Neuronal stem cell (in vitro differentiated cells): ENCODE measurements around the gene LTA4H.

Experiments
- DNase-seq: peaks from one replicate; pipeline ENCODE4 v3.0.0-alpha.2; 2013; ENCODE audit warnings: low spot score
- H2AFZ ChIP-seq: one replicate; pipeline ENCODE4 v1.6.1; 2013; ENCODE audit warnings: mild to moderate bottlenecking, low read length, inconsistent platforms
- H2AK5ac ChIP-seq: 2 replicates; pipeline ENCODE4 v1.6.1; 2013; ENCODE audit warnings: low read depth, mild to moderate bottlenecking, inconsistent platforms, low read length, moderate library complexity, mixed read lengths
- H2BK120ac ChIP-seq: 2 replicates; pipeline ENCODE4 v1.6.1; 2013; ENCODE audit warnings: low read depth, mild to moderate bottlenecking, inconsistent platforms, low read length, moderate library complexity, mixed read lengths
- H2BK12ac ChIP-seq: one replicate; pipeline ENCODE4 v1.6.1; 2013; ENCODE audit warnings: low read length, inconsistent platforms
- H2BK15ac ChIP-seq: 2 replicates; pipeline ENCODE4 v1.6.1; 2013; ENCODE audit warnings: mild to moderate bottlenecking, low read length, inconsistent platforms, mixed read lengths
- H2BK5ac ChIP-seq: one replicate; pipeline ENCODE4 v1.6.1; 2013; ENCODE audit warnings: inconsistent platforms, mild to moderate bottlenecking, low read length, moderate library complexity
- H3K14ac ChIP-seq: one replicate; pipeline ENCODE4 v1.6.1; 2013; ENCODE audit warnings: low read length, inconsistent platforms
- H3K18ac ChIP-seq: 2 replicates; pipeline ENCODE4 v1.6.1; 2013; ENCODE audit warnings: low read length, inconsistent platforms
- H3K23ac ChIP-seq: 2 replicates; pipeline ENCODE4 v1.6.1; 2013; ENCODE audit warnings: low read depth, mild to moderate bottlenecking, mixed read lengths, low read length, inconsistent platforms; ENCODE audit not compliant: poor library complexity
- H3K27ac ChIP-seq: replicated peaks from 3 replicates; pipeline ENCODE4 v1.5.1; 2013; ENCODE audit warnings: low read length, inconsistent platforms
- H3K27me3 ChIP-seq, 3 experiments: 2 replicates each; pipeline ENCODE4 v1.6.1; 2013; ENCODE audit warnings: low read length in 3 of 3, mild to moderate bottlenecking in 2 of 3, inconsistent platforms in 1 of 3, low read depth in 1 of 3, mixed read lengths in 1 of 3, moderate library complexity in 1 of 3; ENCODE audit not compliant: control insufficient read depth in 3 of 3, insufficient read depth in 3 of 3
- H3K36me3 ChIP-seq, 2 donors: replicated peaks in 1 of 2; 2 replicates each; pipeline ENCODE4 v1.6.1; 2013; ENCODE audit warnings: low read length in 2 of 2; ENCODE audit not compliant: control insufficient read depth in 2 of 2, insufficient read depth in 2 of 2
- H3K4ac ChIP-seq: 2 replicates; pipeline ENCODE4 v1.6.1; 2013; ENCODE audit warnings: inconsistent platforms, mild to moderate bottlenecking, low read length, moderate library complexity
- H3K4me1 ChIP-seq, 2 donors: 1 replicate in 1 of 2; 2 replicates in 1 of 2; pipeline ENCODE4 v1.6.1; 2013; ENCODE audit warnings: low read length in 2 of 2, low read depth in 1 of 2; ENCODE audit not compliant: control insufficient read depth in 2 of 2, insufficient read depth in 1 of 2
- H3K4me2 ChIP-seq: one replicate; pipeline ENCODE4 v1.6.1; 2013; ENCODE audit warnings: mild to moderate bottlenecking, low read length, inconsistent platforms; ENCODE audit not compliant: insufficient read depth, poor library complexity, severe bottlenecking
- H3K4me3 ChIP-seq, 2 donors: 2 replicates each; pipeline ENCODE4 v1.5.1; 2013; ENCODE audit warnings: low read length in 2 of 2, mild to moderate bottlenecking in 2 of 2, inconsistent platforms in 1 of 2, moderate library complexity in 1 of 2
- H3K79me1 ChIP-seq: one replicate; pipeline ENCODE4 v1.6.1; 2013; ENCODE audit warnings: low read depth, mild to moderate bottlenecking, inconsistent platforms, low read length, moderate library complexity
- H3K9ac ChIP-seq: one replicate; pipeline ENCODE4 v1.6.1; 2013; ENCODE audit warnings: mild to moderate bottlenecking, low read depth, low read length, inconsistent platforms; ENCODE audit not compliant: poor library complexity
- H3K9me3 ChIP-seq, 2 donors: replicated peaks in 1 of 2; 2 replicates each; pipeline versions ENCODE3 to v1.6.1; 2013; ENCODE audit warnings: low read length in 2 of 2, mild to moderate bottlenecking in 2 of 2, inconsistent platforms in 1 of 2, low read depth in 1 of 2, mixed read lengths in 1 of 2, moderate library complexity in 1 of 2; ENCODE audit not compliant: control insufficient read depth in 2 of 2, insufficient read depth in 1 of 2
- H4K8ac ChIP-seq: one replicate; pipeline ENCODE4 v1.6.1; 2013; ENCODE audit warnings: low read depth, mild to moderate bottlenecking, inconsistent platforms, low read length, moderate library complexity
- H4K91ac ChIP-seq: one replicate; pipeline ENCODE4 v1.6.1; 2013; ENCODE audit warnings: low read length, low read depth, mild to moderate bottlenecking, inconsistent platforms; ENCODE audit not compliant: poor library complexity
- WGBS, 2 donors: extraction: QIAGEN DNeasy Blood & Tissue Kit; methylation state at CpG; one replicate each; pipeline ENCODE4 v1.1.7; 2013; ENCODE audit warnings: missing lambda C conversion rate in 2 of 2, mixed read lengths in 1 of 2; ENCODE audit not compliant: insufficient read length in 2 of 2, insufficient replicate concordance in 1 of 2; ENCODE audit errors: extremely low coverage in 2 of 2; 5-methylcytosine and 5-hydroxymethylcytosine counted together

Gene LTA4H

GRCh38 chr12:95997911-95998510, 37.4 kb downstream of the LTA4H start:
- no peak overlapping the region for H3K4me3 ChIP-seq
- H2AK5ac ChIP-seq, result no peak overlapping the region
- no peak overlapping the region for H3K14ac ChIP-seq
- no peak overlapping the region for H3K4me2 ChIP-seq
- H3K9me3 ChIP-seq, result no peaks in the 10 kb centered on the region
- no peak overlapping the region for H2BK5ac ChIP-seq
- no peak overlapping the region for H2BK15ac ChIP-seq
- H3K79me1 ChIP-seq, result no peaks in the 10 kb centered on the region
- no CpG with 5 or more reads among the region's 5 CpGs for WGBS, 2 donors
- no peak overlapping the region for H4K8ac ChIP-seq
- H2BK120ac ChIP-seq, result no peak overlapping the region
- no peak overlapping the region for H3K9ac ChIP-seq
- no peak overlapping the region for H3K4ac ChIP-seq
- no peaks in the 10 kb centered on the region for H3K27me3 ChIP-seq
- no peak overlapping the region for H3K18ac ChIP-seq
- no peak overlapping the region for H3K27ac ChIP-seq
- H2AFZ ChIP-seq, result no peak overlapping the region
- H3K23ac ChIP-seq, result no peak overlapping the region
- H3K4me1 ChIP-seq, result no peaks in the 10 kb centered on the region
- no peak overlapping the region for H4K91ac ChIP-seq
- H3K36me3 ChIP-seq, result peaks cover 2 to 27% of the 10 kb centered on the region in 2 donors
- H2BK12ac ChIP-seq, result no peak overlapping the region
- DNase-seq, result no peak

DNA sequence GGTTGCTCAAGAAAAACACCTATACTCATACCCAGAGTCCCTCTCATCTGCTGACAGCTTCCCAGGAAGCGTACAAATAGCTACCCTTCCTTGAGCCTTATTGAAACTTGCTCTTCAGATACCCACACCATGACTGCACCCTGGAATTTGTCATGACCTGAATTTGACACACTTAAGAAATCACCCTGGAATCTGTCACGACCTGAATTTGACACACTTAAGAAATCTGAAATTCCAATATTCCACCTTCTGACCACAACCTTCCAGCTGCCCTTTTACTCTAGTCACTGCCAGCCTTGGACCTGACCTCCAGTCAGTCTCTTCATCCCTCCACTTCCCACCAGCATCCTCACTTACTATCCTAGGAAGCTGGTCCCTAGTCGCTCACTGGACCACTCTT, 38.1 kb downstream of the LTA4H start:
- no peak overlapping the region for H3K27ac ChIP-seq
- H3K14ac ChIP-seq, result no peak overlapping the region
- no peak overlapping the region for H3K4me3 ChIP-seq
- no peak for DNase-seq
- WGBS, 2 donors, result no CpG with 5 or more reads among the region's 3 CpGs
- H3K79me1 ChIP-seq, result no peaks in the 10 kb centered on the region
- H3K9ac ChIP-seq, result no peak overlapping the region
- H3K4me2 ChIP-seq, result no peak overlapping the region
- no peak overlapping the region for H2BK15ac ChIP-seq
- H3K36me3 ChIP-seq, result peaks cover 0 to 20% of the 10 kb centered on the region in 2 donors
- H3K23ac ChIP-seq, result no peak overlapping the region
- no peak overlapping the region for H2BK5ac ChIP-seq
- H2AFZ ChIP-seq, result no peak overlapping the region
- no peaks in the 10 kb centered on the region for H3K9me3 ChIP-seq
- H3K27me3 ChIP-seq, result no peaks in the 10 kb centered on the region
- H3K18ac ChIP-seq, result no peak overlapping the region
- H3K4me1 ChIP-seq, result no peaks in the 10 kb centered on the region
- H2BK120ac ChIP-seq, result no peak overlapping the region
- no peak overlapping the region for H2AK5ac ChIP-seq
- no peak overlapping the region for H3K4ac ChIP-seq
- no peak overlapping the region for H4K91ac ChIP-seq
- no peak overlapping the region for H2BK12ac ChIP-seq
- H4K8ac ChIP-seq, result no peak overlapping the region

DNA sequence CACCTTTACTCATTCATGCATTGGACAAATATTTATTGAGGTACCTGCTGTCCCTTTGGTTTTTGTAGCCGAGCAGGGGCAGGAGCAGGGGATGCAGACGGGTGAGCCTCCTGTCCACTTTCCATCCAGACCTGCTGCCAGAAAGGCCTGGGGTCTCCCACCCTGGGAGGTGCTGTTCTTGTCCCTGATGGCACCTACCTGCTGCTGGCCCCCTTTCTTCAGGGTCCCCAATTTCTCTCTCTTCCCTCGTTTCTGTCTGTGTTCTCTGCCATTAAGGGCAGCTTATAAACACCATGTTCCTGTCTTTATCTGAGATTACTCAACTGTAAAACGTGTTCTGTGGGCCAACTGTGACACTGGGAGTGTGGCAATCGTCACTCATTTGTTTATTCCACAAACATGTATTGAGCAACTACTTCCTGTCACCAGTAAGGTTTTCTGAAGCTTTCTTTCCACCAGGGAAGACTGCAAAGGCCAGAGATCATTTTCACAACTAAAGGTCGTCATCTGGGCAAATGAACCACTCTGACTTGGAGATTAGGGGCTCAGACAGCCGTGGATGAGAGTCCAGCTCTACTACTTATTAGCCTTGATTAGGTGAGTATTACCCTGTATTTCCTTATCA, 39.2 kb downstream of the LTA4H start, which contains the start of gene HAL:
TSS of gene HAL (minus strand) at position 311 of the 625 bp plus-strand sequence. CDS start 434 bp downstream, outside the sequence.
- Histone ChIP-seq H2BK15ac (no peak within 1 kb of the TSS), H3K9ac (no peak within 1 kb of the TSS), H3K36me3 (peaks cover 0 to 13% of the 10 kb centered on the region in 2 donors), H2BK120ac (peak within 1 kb of the TSS; percentile 17), H3K4ac (no peak within 1 kb of the TSS), H3K4me2 (no peak within 1 kb of the TSS), H2AK5ac (peak within 1 kb of the TSS; percentile 68), H2AFZ (no peak within 1 kb of the TSS), H2BK5ac (peak within 1 kb of the TSS; percentile 53), H2BK12ac (no peak within 1 kb of the TSS), H3K18ac (peak within 1 kb of the TSS; percentile 15), H3K4me1 (no peaks in the 10 kb centered on the region), H3K4me3 (no peak within 1 kb of the TSS), H4K91ac (no peak within 1 kb of the TSS), H3K14ac (no peak within 1 kb of the TSS), H4K8ac (no peak within 1 kb of the TSS), H3K27ac (no peak within 1 kb of the TSS), H3K27me3 (no peaks in the 10 kb centered on the region), H3K23ac (no peak within 1 kb of the TSS), H3K79me1 (no peaks in the 10 kb centered on the region), H3K9me3 (no peaks in the 10 kb centered on the region)
- WGBS, 2 donors, result no CpG with 5 or more reads among the region's 7 CpGs
- DNase-seq, result no peak

- Histone ChIP-seq H3K18ac (peak overlapping the region; percentile 15), H3K23ac (no peak overlapping the region), H2AFZ (no peak overlapping the region), H3K27me3 (no peaks in the 10 kb centered on the region), H3K27ac (no peak overlapping the region), H3K4ac (no peak overlapping the region), H3K4me3 (no peak overlapping the region), H2AK5ac (peak overlapping the region; percentile 68), H3K14ac (no peak overlapping the region), H4K91ac (no peak overlapping the region), H4K8ac (no peak overlapping the region), H3K4me1 (no peaks in the 10 kb centered on the region), H3K9ac (no peak overlapping the region), H3K36me3 (peaks cover 0 to 6% of the 10 kb centered on the region in 2 donors), H2BK15ac (no peak overlapping the region), H3K4me2 (no peak overlapping the region), H2BK120ac (peak overlapping the region; percentile 17), H3K9me3 (no peaks in the 10 kb centered on the region), H2BK12ac (no peak overlapping the region), H3K79me1 (no peaks in the 10 kb centered on the region), H2BK5ac (peak overlapping the region; percentile 53)
- no CpG with 5 or more reads among the region's 29 CpGs for WGBS, 2 donors
- DNase-seq, result no peak
These were observed 40.0 kb downstream of the LTA4H start for GRCh38 chr12:95995238-95996031.
